GM12874 (cell line): ENCODE measurements around the gene CDC73.

Experiments used
- CTCF ChIP-seq: IDR thresholded peaks from 2 replicates; pipeline ENCODE4 v1.5.1; 2011; ENCODE audit warnings: low read depth, mild to moderate bottlenecking, control low read depth, low read length, moderate library complexity; ENCODE audit not compliant: insufficient read depth

Gene CDC73

GRCh38 chr1:193090865-193091264 lies 31.0 kb upstream of the CDC73 start:
- TF ChIP-seq CTCF = no peak

GRCh38 chr1:193094112-193094511 lies 27.7 kb upstream of the CDC73 start:
- no peak for TF ChIP-seq CTCF

- TF ChIP-seq CTCF = no peak
Measured at GRCh38 chr1:193102662-193103061, 19.2 kb upstream of the CDC73 start.

- no peak for TF ChIP-seq CTCF
Measured at GRCh38 chr1:193103759-193104501, 17.9 kb upstream of the CDC73 start.

GRCh38 chr1:193104502-193104906 lies 17.3 kb upstream of the CDC73 start:
- TF ChIP-seq CTCF = no peak

GRCh38 chr1:193104907-193105820 lies 16.7 kb upstream of the CDC73 start, which contains the start of gene GLRX2:
Gene GLRX2, minus strand, starts transcription at chr1:193105414. Its CDS starts 32 bp downstream, at chr1:193105382.
- peak; percentile 10; the same call in 1 of the 2 replicates for TF ChIP-seq CTCF

- TF ChIP-seq CTCF = no peak
Measured at GRCh38 chr1:193105821-193106177, 16.0 kb upstream of the CDC73 start.
